ENCODE results near the gene NACC2.

The NACC2 gene

DNA sequence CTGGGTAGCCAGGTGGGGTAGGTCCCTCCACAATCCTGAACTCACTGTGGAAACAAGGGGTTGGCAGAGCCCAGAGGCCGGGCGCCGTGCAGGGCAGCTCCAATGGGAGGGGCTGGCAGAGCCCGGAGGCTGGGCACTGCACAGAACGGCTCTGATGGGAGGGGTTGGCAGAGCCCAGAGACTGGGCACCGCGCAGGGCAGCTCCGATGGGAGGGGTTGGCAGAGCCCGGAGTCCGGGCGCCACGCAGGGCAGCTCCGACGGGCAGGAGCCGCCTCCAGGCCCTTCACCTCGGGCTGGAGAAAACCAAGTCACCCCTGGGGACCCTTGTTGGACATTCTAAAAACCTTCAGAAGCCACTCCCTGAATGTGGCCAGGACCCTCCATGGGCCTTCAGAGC lies 9.3 kb downstream of the NACC2 start:
- H3K27ac ChIP-seq = no peak overlapping the region
- TF ChIP-seq, protein P1, sequence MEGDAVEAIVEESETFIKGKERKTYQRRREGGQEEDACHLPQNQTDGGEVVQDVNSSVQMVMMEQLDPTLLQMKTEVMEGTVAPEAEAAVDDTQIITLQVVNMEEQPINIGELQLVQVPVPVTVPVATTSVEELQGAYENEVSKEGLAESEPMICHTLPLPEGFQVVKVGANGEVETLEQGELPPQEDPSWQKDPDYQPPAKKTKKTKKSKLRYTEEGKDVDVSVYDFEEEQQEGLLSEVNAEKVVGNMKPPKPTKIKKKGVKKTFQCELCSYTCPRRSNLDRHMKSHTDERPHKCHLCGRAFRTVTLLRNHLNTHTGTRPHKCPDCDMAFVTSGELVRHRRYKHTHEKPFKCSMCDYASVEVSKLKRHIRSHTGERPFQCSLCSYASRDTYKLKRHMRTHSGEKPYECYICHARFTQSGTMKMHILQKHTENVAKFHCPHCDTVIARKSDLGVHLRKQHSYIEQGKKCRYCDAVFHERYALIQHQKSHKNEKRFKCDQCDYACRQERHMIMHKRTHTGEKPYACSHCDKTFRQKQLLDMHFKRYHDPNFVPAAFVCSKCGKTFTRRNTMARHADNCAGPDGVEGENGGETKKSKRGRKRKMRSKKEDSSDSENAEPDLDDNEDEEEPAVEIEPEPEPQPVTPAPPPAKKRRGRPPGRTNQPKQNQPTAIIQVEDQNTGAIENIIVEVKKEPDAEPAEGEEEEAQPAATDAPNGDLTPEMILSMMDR (IDR thresholded peaks at IDR 0.05) = no peak
- no peak overlapping the region for H2AFZ ChIP-seq
- peaks cover 4% of the 10 kb centered on the region for H3K4me1 ChIP-seq
- no peak overlapping the region for H3K9ac ChIP-seq
- peaks cover 38% of the 10 kb centered on the region for H3K79me2 ChIP-seq
- H3K4me3 ChIP-seq (ENCODE audit: low read depth, low read length) = no peak overlapping the region
- H3K9me3 ChIP-seq (ENCODE audit: control insufficient read depth, low read length) = no peaks in the 10 kb centered on the region
- no peaks in the 10 kb centered on the region for H3K36me3 ChIP-seq (ENCODE audit: control insufficient read depth, insufficient read depth, low read length)
- no peaks in the 10 kb centered on the region for H3K27me3 ChIP-seq (ENCODE audit: control insufficient read depth, insufficient read depth, low read length)
- no peak overlapping the region for H3K4me2 ChIP-seq (ENCODE audit: low read length)

DNA sequence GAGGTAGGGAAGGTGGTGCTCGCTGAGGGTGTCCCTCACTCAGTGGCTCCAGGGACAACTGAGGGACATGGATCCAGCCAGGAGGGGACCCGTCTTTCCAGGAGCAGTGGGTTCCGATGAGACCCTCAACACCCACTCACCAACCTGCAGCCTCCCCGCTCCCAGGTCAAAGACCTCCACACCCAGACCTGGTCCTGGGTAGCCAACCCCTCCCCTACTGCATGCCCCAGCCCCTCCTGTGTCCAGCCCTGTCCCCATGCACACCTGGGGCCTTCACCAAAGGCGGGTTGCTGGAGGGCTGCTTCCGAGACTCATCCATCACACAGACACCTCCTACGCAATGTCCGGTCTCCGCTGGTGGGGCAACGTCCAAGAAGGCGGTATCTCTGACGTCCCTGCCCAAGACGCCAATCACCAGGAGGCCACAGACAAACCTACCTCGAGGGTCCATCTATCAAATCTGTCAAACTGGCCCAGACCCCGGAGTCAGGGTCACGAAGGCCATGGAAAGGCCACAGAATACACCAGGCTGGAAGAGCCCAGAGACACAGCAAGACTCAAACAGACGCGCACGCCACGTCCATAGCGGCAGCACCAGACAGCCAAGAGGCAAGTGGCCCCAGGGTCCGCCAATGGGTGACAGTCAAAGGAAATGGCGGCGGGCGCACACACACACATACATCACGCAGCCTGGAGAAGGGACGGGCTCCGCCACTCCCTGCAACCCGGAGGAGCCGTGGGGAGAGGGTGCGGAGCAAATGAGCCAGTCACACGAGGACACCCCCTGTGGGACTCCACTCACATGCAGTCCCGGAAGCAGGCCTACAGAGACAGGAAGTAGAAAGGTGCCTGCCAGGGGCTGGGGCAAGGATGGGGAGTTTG lies 10.8 kb downstream of the NACC2 start:
- Histone ChIP-seq H3K4me1 (peaks cover 4% of the 10 kb centered on the region), H3K4me3 (ENCODE audit: low read depth, low read length) (no peak overlapping the region), H2AFZ (no peak overlapping the region), H3K4me2 (ENCODE audit: low read length) (no peak overlapping the region), H3K36me3 (ENCODE audit: control insufficient read depth, insufficient read depth, low read length) (no peaks in the 10 kb centered on the region), H3K27me3 (ENCODE audit: control insufficient read depth, insufficient read depth, low read length) (no peaks in the 10 kb centered on the region), H3K9ac (no peak overlapping the region), H3K79me2 (peaks cover 30% of the 10 kb centered on the region), H3K27ac (no peak overlapping the region), H3K9me3 (ENCODE audit: control insufficient read depth, low read length) (no peaks in the 10 kb centered on the region)
- TF ChIP-seq, protein P1 (IDR thresholded peaks at IDR 0.05) = no peak

DNA sequence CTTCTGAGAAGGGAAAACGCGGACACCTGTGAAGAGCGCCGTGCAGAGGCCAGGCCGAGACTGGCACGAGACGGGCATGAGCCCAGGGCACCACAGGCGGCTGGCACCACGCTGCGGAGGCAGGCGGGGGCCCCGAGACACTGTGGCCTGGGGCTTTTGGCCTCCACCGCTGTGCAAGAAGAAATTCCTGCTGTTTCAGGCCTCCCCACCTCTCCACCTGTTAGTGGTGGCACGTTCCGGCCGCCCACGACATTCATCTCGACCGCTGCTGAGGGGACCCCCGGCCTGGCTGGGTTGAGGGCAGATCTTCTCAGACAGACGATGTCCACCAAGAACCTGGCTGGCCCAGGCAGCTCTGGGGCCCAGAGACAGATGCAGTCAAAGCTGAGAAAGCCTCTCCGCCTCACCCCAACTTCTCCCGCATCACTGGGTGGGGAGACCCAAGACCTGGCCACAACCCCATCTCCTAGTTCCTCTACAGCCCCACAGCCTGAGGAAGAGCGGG lies 11.5 kb downstream of the NACC2 start:
- Histone ChIP-seq H3K36me3 (ENCODE audit: control insufficient read depth, insufficient read depth, low read length) (no peaks in the 10 kb centered on the region), H2AFZ (no peak overlapping the region), H3K79me2 (peaks cover 27% of the 10 kb centered on the region), H3K9me3 (ENCODE audit: control insufficient read depth, low read length) (no peaks in the 10 kb centered on the region), H3K4me1 (peaks cover 4% of the 10 kb centered on the region), H3K4me3 (ENCODE audit: low read depth, low read length) (no peak overlapping the region), H3K4me2 (ENCODE audit: low read length) (no peak overlapping the region), H3K27me3 (ENCODE audit: control insufficient read depth, insufficient read depth, low read length) (no peaks in the 10 kb centered on the region), H3K27ac (no peak overlapping the region), H3K9ac (no peak overlapping the region)
- TF ChIP-seq, protein P1 (IDR thresholded peaks at IDR 0.05) = no peak

DNA sequence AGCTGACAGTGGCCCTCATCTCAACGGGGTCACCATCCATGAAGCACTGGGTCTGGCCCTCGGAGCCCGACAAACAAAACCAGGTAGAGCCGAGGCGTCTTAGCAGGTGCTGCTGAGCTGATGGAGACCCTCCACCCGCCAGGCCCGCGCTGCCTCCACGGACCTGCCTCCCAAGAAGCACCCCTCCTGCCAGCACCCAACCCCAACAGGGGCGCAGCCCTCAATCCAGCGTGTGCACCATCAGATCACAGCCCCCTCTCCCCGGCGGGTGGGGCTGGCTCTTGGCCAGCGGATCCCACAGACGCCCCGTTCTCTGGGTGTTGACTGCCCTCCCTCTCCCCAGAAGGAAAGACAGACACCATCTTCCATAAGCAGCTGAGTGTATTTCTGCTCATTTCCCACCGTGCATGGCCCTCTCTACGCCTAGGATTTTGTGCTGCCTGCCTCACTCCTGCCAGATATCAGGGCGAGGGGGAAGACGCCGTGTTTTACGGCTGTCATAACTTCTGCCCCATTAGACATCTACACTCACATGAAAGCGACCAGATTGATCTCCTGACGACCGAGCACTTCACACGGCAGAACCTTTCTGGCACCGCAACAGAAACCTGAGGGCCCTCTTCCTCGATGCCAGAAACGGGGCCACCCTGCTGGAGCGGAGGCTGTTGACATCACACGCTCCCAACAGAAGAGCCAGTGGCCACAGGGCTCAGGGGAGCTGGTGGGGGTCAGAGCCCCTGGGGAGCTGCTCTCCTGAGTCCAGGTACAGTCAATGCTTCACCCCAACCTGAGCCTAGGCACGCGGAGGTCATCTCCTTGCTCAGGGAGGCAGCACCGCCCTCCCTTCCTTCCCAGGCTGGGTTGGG lies 12.4 kb downstream of the NACC2 start:
- H3K4me1 ChIP-seq = peaks cover 4% of the 10 kb centered on the region

More for the DNA sequence above, 12.4 kb downstream of the NACC2 start:
- peaks cover 24% of the 10 kb centered on the region for H3K79me2 ChIP-seq
- no peaks in the 10 kb centered on the region for H3K9me3 ChIP-seq (ENCODE audit: control insufficient read depth, low read length)
- no peak overlapping the region for H2AFZ ChIP-seq
- H3K4me2 ChIP-seq (ENCODE audit: low read length) = no peak overlapping the region
- H3K27ac ChIP-seq = no peak overlapping the region
- no peaks in the 10 kb centered on the region for H3K27me3 ChIP-seq (ENCODE audit: control insufficient read depth, insufficient read depth, low read length)
- no peak overlapping the region for H3K4me3 ChIP-seq (ENCODE audit: low read depth, low read length)
- H3K36me3 ChIP-seq (ENCODE audit: control insufficient read depth, insufficient read depth, low read length) = no peaks in the 10 kb centered on the region
- no peak overlapping the region for H3K9ac ChIP-seq
- TF ChIP-seq, protein P1 (IDR thresholded peaks at IDR 0.05) = no peak

Measured in parathyroid adenoma (tissue), 2 donors.